ENCODE data around the gene MPRIP.

The MPRIP gene

GRCh38 chr17:17223736-17224135 is 181.5 kb downstream of the MPRIP start:
- DNase-seq, result no peak

GRCh38 chr17:17224137-17224536 is 181.9 kb downstream of the MPRIP start:
- no peak for DNase-seq

- no peak for DNase-seq
Measured at GRCh38 chr17:17225901-17226300, 183.6 kb downstream of the MPRIP start.

GRCh38 chr17:17226451-17227265 is 184.4 kb downstream of the MPRIP start:
- no peak for DNase-seq

GRCh38 chr17:17227608-17228520 is 185.6 kb downstream of the MPRIP start:
- DNase-seq, result no peak

GRCh38 chr17:17228521-17229279 is 186.4 kb downstream of the MPRIP start:
- DNase-seq, result no peak

GRCh38 chr17:17229416-17230384 is 187.4 kb downstream of the MPRIP start:
- no peak for DNase-seq

- no peak for DNase-seq
Measured at GRCh38 chr17:17231621-17232302, 189.5 kb downstream of the MPRIP start.

- no peak for DNase-seq
Measured at GRCh38 chr17:17232303-17232621, 190.0 kb downstream of the MPRIP start.

GRCh38 chr17:17235212-17236174 is 193.2 kb downstream of the MPRIP start:
- DNase-seq, result no peak

- peak in 1 of 2 experiments; percentile 55 for DNase-seq
Measured at GRCh38 chr17:17236295-17237025, 194.2 kb downstream of the MPRIP start.

GRCh38 chr17:17237026-17237799 is 195.0 kb downstream of the MPRIP start, which contains the start of gene FLCN:
Gene FLCN, minus strand, starts transcription at chr17:17237168. Its CDS starts 9,031 bp downstream, at chr17:17228137.
- peak; percentile 90 to 97 for DNase-seq

GRCh38 chr17:17239832-17240231 is 197.6 kb downstream of the MPRIP start:
- DNase-seq, result no peak

- no peak for DNase-seq
Measured at GRCh38 chr17:17241656-17242055, 199.4 kb downstream of the MPRIP start.

GRCh38 chr17:17242246-17242645 is 200.0 kb downstream of the MPRIP start:
- DNase-seq, result no peak

Measured in SW 1271 (cell line).